MM.1S (cell line): ENCODE measurements around the gene CYP39A1.
"Not testable (repeated sequence)": the region's sequence is repeated elsewhere in the genome, so short reads cannot be mapped to it uniquely, and the experiment has no call there.

Source experiments
- DNase-seq: peaks from one replicate; pipeline ENCODE4 v3.0.0-alpha.2; 2015
- H2AFZ ChIP-seq: fragments of 300-600 bp; sonication (generic); 2 replicates; pipeline ENCODE4 v1.6.0; 2016; ENCODE audit warnings: antibody characterized with exemption, low read length
- H3F3A ChIP-seq: fragments of 300-600 bp; sonication (generic); 2 replicates; pipeline ENCODE4 v1.6.1; 2016; ENCODE audit warnings: mild to moderate bottlenecking, antibody characterized with exemption, low read length, moderate library complexity, mixed read lengths; ENCODE audit not compliant: insufficient read depth
- H3K27ac ChIP-seq: fragments of 300-600 bp; sonication (generic); 2 replicates; pipeline ENCODE4 v1.5.1; 2016; ENCODE audit warnings: mild to moderate bottlenecking, low read length
- H3K27me3 ChIP-seq: fragments of 300-600 bp; sonication (generic); replicated peaks from 2 replicates; pipeline ENCODE4 v1.6.0; 2016; ENCODE audit warnings: low read length; ENCODE audit not compliant: insufficient read depth
- H3K36me3 ChIP-seq: fragments of 300-600 bp; sonication (generic); replicated peaks from 2 replicates; pipeline ENCODE4 v1.6.1; 2016; ENCODE audit warnings: mild to moderate bottlenecking, low read length, mixed read lengths; ENCODE audit not compliant: insufficient read depth
- H3K4me1 ChIP-seq: fragments of 300-600 bp; sonication (generic); 2 replicates; pipeline ENCODE4 v1.6.1; 2016; ENCODE audit warnings: low read length, mixed read lengths
- H3K4me2 ChIP-seq: fragments of 300-600 bp; sonication (generic); 2 replicates; pipeline ENCODE4 v1.6.0; 2016; ENCODE audit warnings: low read depth, low read length
- H3K4me3 ChIP-seq: fragments of 300-600 bp; sonication (generic); 2 replicates; pipeline ENCODE4 v1.5.1; 2016; ENCODE audit warnings: low read length, mixed read lengths
- H3K79me2 ChIP-seq: fragments of 300-600 bp; sonication (generic); 2 replicates; pipeline ENCODE4 v1.6.1; 2016; ENCODE audit warnings: mixed run types, low read length, mixed read lengths
- H3K9ac ChIP-seq: fragments of 300-600 bp; sonication (generic); 2 replicates; pipeline ENCODE4 v1.6.1; 2016; ENCODE audit warnings: low read length, mixed read lengths
- H3K9me2 ChIP-seq: fragments of 300-600 bp; sonication (generic); replicated peaks from 2 replicates; pipeline ENCODE4 v1.6.1; 2016; ENCODE audit warnings: mild to moderate bottlenecking, low read length, mixed read lengths; ENCODE audit not compliant: insufficient read depth
- H3K9me3 ChIP-seq: fragments of 300-600 bp; sonication (generic); replicated peaks from 2 replicates; pipeline ENCODE4 v1.6.1; 2016; ENCODE audit warnings: mild to moderate bottlenecking, low read length, mixed read lengths; ENCODE audit not compliant: insufficient read depth
- H4K20me1 ChIP-seq: fragments of 300-600 bp; sonication (generic); 2 replicates; pipeline ENCODE4 v1.6.1; 2016; ENCODE audit warnings: mild to moderate bottlenecking, low read length, moderate library complexity, mixed read lengths; ENCODE audit not compliant: insufficient read depth
- CTCF ChIP-seq: fragments of 300-600 bp; sonication (generic); IDR thresholded peaks from 2 replicates; pipeline ENCODE4 v1.5.1; 2016; ENCODE audit warnings: antibody characterized with exemption, low read length, mixed read lengths
- EZH2 ChIP-seq: fragments of 300-600 bp; sonication (generic); optimal IDR thresholded peaks from 2 replicates; pipeline ENCODE3; 2017; ENCODE audit warnings: low read depth, mild to moderate bottlenecking, antibody characterized with exemption, low read length, mixed read lengths
- EZH2phosphoT487 ChIP-seq: fragments of 300-600 bp; sonication (generic); IDR thresholded peaks from 2 replicates; pipeline ENCODE4 v1.6.1; 2018; ENCODE audit warnings: antibody characterized with exemption, low read length

The CYP39A1 gene

GRCh38 chr6:46651006-46651405 lies 1.6 kb downstream of the CYP39A1 start:
- Histone ChIP-seq H3K9me2 (no peaks in the 10 kb centered on the region), H3K4me2 (no peak overlapping the region), H3K27ac (no peak overlapping the region), H4K20me1 (no peaks in the 10 kb centered on the region), H3K79me2 (no peaks in the 10 kb centered on the region), H3K27me3 (no peaks in the 10 kb centered on the region), H3K9me3 (no peaks in the 10 kb centered on the region), H3F3A (no peaks in the 10 kb centered on the region), H3K36me3 (no peaks in the 10 kb centered on the region), H3K4me3 (no peak overlapping the region), H3K4me1 (no peaks in the 10 kb centered on the region), H2AFZ (no peak overlapping the region), H3K9ac (no peak overlapping the region)
- no peak for DNase-seq
- TF ChIP-seq EZH2phosphoT487: no peak
- no peak for TF ChIP-seq EZH2
- TF ChIP-seq CTCF: no peak

- Histone ChIP-seq H3K9me3 (no peaks in the 10 kb centered on the region), H3K36me3 (no peaks in the 10 kb centered on the region), H3K4me1 (no peaks in the 10 kb centered on the region), H3K4me2 (no peak overlapping the region), H3K27me3 (no peaks in the 10 kb centered on the region), H3F3A (no peaks in the 10 kb centered on the region), H3K27ac (no peak overlapping the region), H4K20me1 (no peaks in the 10 kb centered on the region), H3K4me3 (no peak overlapping the region), H2AFZ (no peak overlapping the region), H3K9ac (no peak overlapping the region), H3K9me2 (no peaks in the 10 kb centered on the region), H3K79me2 (no peaks in the 10 kb centered on the region)
- no peak for DNase-seq
- TF ChIP-seq EZH2phosphoT487 (no peak), EZH2 (no peak), CTCF (no peak)
These were observed 3.6 kb downstream of the CYP39A1 start for GRCh38 chr6:46648869-46649492.

DNA sequence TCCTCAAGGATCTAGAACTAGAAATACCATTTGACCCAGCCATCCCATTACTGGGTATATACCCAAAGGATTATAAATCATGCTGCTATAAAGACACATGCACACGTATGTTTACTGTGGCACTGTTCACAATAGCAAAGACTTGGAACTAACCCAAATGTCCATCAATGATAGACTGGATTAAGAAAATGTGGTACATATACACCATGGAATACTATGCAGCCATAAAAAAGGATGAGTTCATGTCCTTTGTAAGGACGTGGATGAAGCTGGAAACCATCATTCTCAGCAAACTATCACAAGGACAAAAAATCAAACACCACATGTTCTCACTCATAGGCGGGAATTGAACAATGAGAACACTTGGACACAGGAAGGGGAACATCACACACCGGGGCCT lies 4.5 kb downstream of the CYP39A1 start:
- not testable (repeated sequence) for H3K9ac ChIP-seq, H3K79me2 ChIP-seq, DNase-seq, H4K20me1 ChIP-seq, H2AFZ ChIP-seq, H3K4me3 ChIP-seq, H3K4me2 ChIP-seq, H3K27ac ChIP-seq, H3K27me3 ChIP-seq, H3F3A ChIP-seq, H3K9me3 ChIP-seq, H3K36me3 ChIP-seq, H3K4me1 ChIP-seq, H3K9me2 ChIP-seq

- DNase-seq: no peak
- Histone ChIP-seq H3K9me2 (no peaks in the 10 kb centered on the region), H3K9ac (no peak overlapping the region), H2AFZ (no peak overlapping the region), H3K4me1 (no peaks in the 10 kb centered on the region), H4K20me1 (no peaks in the 10 kb centered on the region), H3K79me2 (no peaks in the 10 kb centered on the region), H3F3A (no peaks in the 10 kb centered on the region), H3K4me2 (no peak overlapping the region), H3K27ac (no peak overlapping the region), H3K27me3 (no peaks in the 10 kb centered on the region), H3K9me3 (no peaks in the 10 kb centered on the region), H3K36me3 (no peaks in the 10 kb centered on the region), H3K4me3 (no peak overlapping the region)
- TF ChIP-seq EZH2phosphoT487 (no peak), EZH2 (no peak)
These were observed 7.4 kb downstream of the CYP39A1 start for GRCh38 chr6:46645265-46645664.
